H9 (cell line): ENCODE results near the gene OSBPL2. TPM values are rescaled to one million over a fixed set of nuclear protein-coding genes. Genes with fewer than 3 reads are reported as not detected.

Source experiments
- DNase-seq: peaks from one replicate; pipeline ENCODE4 v3.0.0-alpha.2; 2017
- H2AFZ ChIP-seq: one replicate; pipeline ENCODE4 v1.6.1; 2013; ENCODE audit warnings: mild to moderate bottlenecking, low read length, control low read depth, moderate library complexity
- H2AK5ac ChIP-seq: 2 replicates; pipeline ENCODE4 v1.6.1; 2013; ENCODE audit warnings: low read length, control low read depth, mixed read lengths; ENCODE audit not compliant: insufficient read length
- H2BK120ac ChIP-seq: one replicate; pipeline ENCODE4 v1.6.1; 2013; ENCODE audit warnings: low read depth, mild to moderate bottlenecking, low read length, control low read depth, inconsistent platforms; ENCODE audit not compliant: poor library complexity, severe bottlenecking
- H2BK12ac ChIP-seq: 2 replicates; pipeline ENCODE4 v1.6.1; 2013; ENCODE audit warnings: low read length, control low read depth, mixed read lengths, low read depth; ENCODE audit not compliant: insufficient read length
- H2BK15ac ChIP-seq: 2 replicates; pipeline ENCODE4 v1.6.1; 2013; ENCODE audit warnings: low read depth, low read length, control low read depth
- H2BK20ac ChIP-seq: one replicate; pipeline ENCODE4 v1.6.1; 2013; ENCODE audit warnings: low read depth, mild to moderate bottlenecking, low read length, control low read depth, inconsistent platforms; ENCODE audit not compliant: poor library complexity, severe bottlenecking
- H2BK5ac ChIP-seq: 2 replicates; pipeline ENCODE4 v1.6.1; 2013; ENCODE audit warnings: low read length, control low read depth, mixed read lengths; ENCODE audit not compliant: insufficient read length
- H3K14ac ChIP-seq: 2 replicates; pipeline ENCODE4 v1.6.1; 2013; ENCODE audit warnings: low read length, control low read depth; ENCODE audit not compliant: insufficient read depth
- H3K18ac ChIP-seq: 2 replicates; pipeline ENCODE4 v1.6.1; 2013; ENCODE audit warnings: low read depth, mild to moderate bottlenecking, mixed read lengths, low read length, control low read depth; ENCODE audit not compliant: insufficient read length
- H3K23ac ChIP-seq: 2 replicates; pipeline ENCODE4 v1.6.1; 2013; ENCODE audit warnings: low read length, control low read depth, mixed read lengths, low read depth; ENCODE audit not compliant: insufficient read length
- H3K23me2 ChIP-seq: 2 replicates; pipeline ENCODE4 v1.6.1; 2013; ENCODE audit warnings: low read depth, mild to moderate bottlenecking, mixed read lengths, low read length, control low read depth; ENCODE audit not compliant: insufficient read length, poor library complexity, severe bottlenecking
- H3K27ac ChIP-seq: 2 replicates; pipeline ENCODE4 v1.5.1; 2013; ENCODE audit warnings: low read length, control low read depth, mixed read lengths, low read depth; ENCODE audit not compliant: insufficient read length
- H3K27me3 ChIP-seq: 2 replicates; pipeline ENCODE4 v1.6.1; 2013; ENCODE audit warnings: low read length, control low read depth, inconsistent platforms; ENCODE audit not compliant: insufficient read depth
- H3K4ac ChIP-seq: 2 replicates; pipeline ENCODE4 v1.6.1; 2013; ENCODE audit warnings: low read depth, mild to moderate bottlenecking, control low read depth, inconsistent platforms, low read length, moderate library complexity
- H3K4me1 ChIP-seq: 2 replicates; pipeline ENCODE4 v1.6.1; 2013; ENCODE audit warnings: low read length, control low read depth, inconsistent platforms; ENCODE audit not compliant: insufficient read depth
- H3K4me2 ChIP-seq: 2 replicates; pipeline ENCODE4 v1.6.1; 2013; ENCODE audit warnings: low read length, control low read depth, mixed read lengths; ENCODE audit not compliant: insufficient read length, insufficient read depth
- H3K56ac ChIP-seq: 2 replicates; pipeline ENCODE4 v1.6.1; 2013; ENCODE audit warnings: low read depth, mild to moderate bottlenecking, mixed read lengths, low read length, control low read depth; ENCODE audit not compliant: insufficient read length
- H3K79me1 ChIP-seq: 2 replicates; pipeline ENCODE4 v1.6.1; 2013; ENCODE audit warnings: low read depth, mild to moderate bottlenecking, moderate library complexity, low read length, control low read depth, inconsistent platforms; ENCODE audit not compliant: insufficient read depth, poor library complexity, severe bottlenecking
- H3K79me2 ChIP-seq: 2 replicates; pipeline ENCODE4 v1.6.1; 2013; ENCODE audit warnings: low read length, control low read depth, inconsistent platforms; ENCODE audit not compliant: insufficient read depth
- H3K9ac ChIP-seq: 2 replicates; pipeline ENCODE4 v1.6.1; 2013; ENCODE audit warnings: low read length, control low read depth, mixed read lengths; ENCODE audit not compliant: insufficient read length; ENCODE audit errors: extremely low read depth
- H3K9me3 ChIP-seq: one replicate; pipeline ENCODE4 v1.6.1; 2013; ENCODE audit warnings: low read depth, low read length, inconsistent platforms; ENCODE audit not compliant: control insufficient read depth
- H3T11ph ChIP-seq: one replicate; pipeline ENCODE4 v1.6.1; 2013; ENCODE audit warnings: mild to moderate bottlenecking, low read length, control low read depth, inconsistent platforms
- H4K20me1 ChIP-seq: one replicate; pipeline ENCODE4 v1.6.1; 2013; ENCODE audit not compliant: control insufficient read depth, insufficient read length, insufficient read depth
- H4K5ac ChIP-seq: 2 replicates; pipeline ENCODE4 v1.6.1; 2013; ENCODE audit warnings: low read depth, mild to moderate bottlenecking, mixed read lengths, low read length, control low read depth; ENCODE audit not compliant: insufficient read length
- H4K8ac ChIP-seq: replicated peaks from 2 replicates; pipeline ENCODE4 v1.6.1; 2013; ENCODE audit warnings: low read length, control low read depth, mixed read lengths, low read depth; ENCODE audit not compliant: insufficient read length
- H4K91ac ChIP-seq: 2 replicates; pipeline ENCODE4 v1.6.1; 2013; ENCODE audit warnings: low read depth, mild to moderate bottlenecking, moderate library complexity, mixed read lengths, low read length, control low read depth; ENCODE audit not compliant: insufficient read length
- H3K27ac Mint-ChIP-seq, 3 experiments: 2 replicates in 2 of 3; 3 replicates in 1 of 3; pipeline ENCODE4 v1.8.0; 2020 to 2021; ENCODE audit warnings: mixed read lengths in 3 of 3, mild to moderate bottlenecking in 1 of 3, moderate library complexity in 1 of 3
- H3K27me3 Mint-ChIP-seq: 2 replicates; pipeline ENCODE4 v1.8.0; 2021; ENCODE audit warnings: low read depth, mild to moderate bottlenecking, moderate library complexity, mixed read lengths
- H3K36me3 Mint-ChIP-seq, 3 experiments: 2 replicates in 2 of 3; 3 replicates in 1 of 3; pipeline ENCODE4 v1.8.0; 2020 to 2021; ENCODE audit warnings: low read depth in 3 of 3, mixed read lengths in 3 of 3; ENCODE audit not compliant: insufficient read depth in 1 of 3
- H3K4me1 Mint-ChIP-seq, 2 experiments: 2 replicates each; pipeline ENCODE4 v1.8.0; 2020; ENCODE audit warnings: mixed read lengths in 2 of 2
- H3K4me3 Mint-ChIP-seq, 2 experiments: 2 replicates in 1 of 2; 3 replicates in 1 of 2; pipeline ENCODE4 v1.8.0; 2020 to 2021; ENCODE audit warnings: mild to moderate bottlenecking in 2 of 2, mixed read lengths in 2 of 2, moderate library complexity in 1 of 2
- H3K9me3 Mint-ChIP-seq, 2 experiments: 2 replicates in 1 of 2; 3 replicates in 1 of 2; pipeline ENCODE4 v1.8.0; 2020; ENCODE audit warnings: mild to moderate bottlenecking in 2 of 2, mixed read lengths in 2 of 2, moderate library complexity in 1 of 2
- CTCF ChIP-seq: fragments of 200-600 bp; sonication (generic); conservative IDR thresholded peaks from 3 replicates; pipeline ENCODE4 v1.8.0; 2021; ENCODE audit warnings: antibody characterized with exemption, mild to moderate bottlenecking
- WGBS: extraction: QIAGEN DNeasy Blood & Tissue Kit; methylation state at CpG from one replicate; pipeline ENCODE4 v1.1.7; 2013; ENCODE audit warnings: missing lambda C conversion rate, low lambda C conversion rate, mixed read lengths; ENCODE audit not compliant: insufficient read length; ENCODE audit errors: extremely low coverage; 5-methylcytosine and 5-hydroxymethylcytosine counted together
- total RNA-seq: library from RNA; stranded (reverse); gene quantifications from 2 replicates; pipeline ENCODE4 v1.2.1, GENCODE V29; 2021

Gene OSBPL2
- total RNA-seq, 1 experiment from 2014 or later = 47.3 TPM

- no peak overlapping the region for H3K4me3 Mint-ChIP-seq
- Histone ChIP-seq H3K4ac (no peak overlapping the region), H4K91ac (no peak overlapping the region), H3T11ph (no peak overlapping the region), H3K14ac (no peak overlapping the region), H3K79me1 (no peaks in the 10 kb centered on the region), H3K23ac (no peak overlapping the region), H2BK20ac (no peak overlapping the region), H3K23me2 (no peaks in the 10 kb centered on the region), H3K9me3 (no peaks in the 10 kb centered on the region), H4K5ac (no peak overlapping the region), H3K4me1 (no peaks in the 10 kb centered on the region), H4K20me1 (peaks cover 3% of the 10 kb centered on the region), H3K79me2 (no peaks in the 10 kb centered on the region), H3K18ac (no peak overlapping the region), H3K27ac (no peak overlapping the region), H3K9ac (no peak overlapping the region), H2AK5ac (no peak overlapping the region), H2BK15ac (no peak overlapping the region), H3K56ac (no peak overlapping the region), H2BK12ac (no peak overlapping the region), H2BK120ac (no peak overlapping the region), H2BK5ac (no peak overlapping the region), H3K4me2 (no peak overlapping the region), H2AFZ (no peak overlapping the region), H3K27me3 (no peaks in the 10 kb centered on the region), H4K8ac (no peak overlapping the region)
- no peaks in the 10 kb centered on the region for H3K27me3 Mint-ChIP-seq
- no peaks in the 10 kb centered on the region for H3K4me1 Mint-ChIP-seq
- H3K9me3 Mint-ChIP-seq = no peaks in the 10 kb centered on the region
- DNase-seq = no peak
- no peak for TF ChIP-seq CTCF
- WGBS = no CpG with 5 or more reads among the region's 34 CpGs
- peaks cover 6 to 56% (median 48%) of the 10 kb centered on the region in 3 experiments; a peak in 6 of 7 replicates for H3K36me3 Mint-ChIP-seq
- no peak overlapping the region for H3K27ac Mint-ChIP-seq
These were observed 94.9 kb downstream of the OSBPL2 start for GRCh38 chr20:62332989-62333819.
